PFSK-1 (cell line): Measurements from ENCODE around the gene YIPF7.

Experiments
- FOXP2 ChIP-seq: optimal IDR thresholded peaks from 2 replicates; pipeline ENCODE3; 2011; ENCODE audit warnings: borderline replicate concordance, control low read depth, inconsistent platforms; ENCODE audit not compliant: insufficient read depth; ENCODE audit errors: extremely low read length, extremely low read depth
- POLR2AphosphoS5 ChIP-seq: IDR thresholded peaks from 2 replicates; pipeline ENCODE4 v1.6.1; 2012; ENCODE audit warnings: low read depth, mild to moderate bottlenecking, control low read depth, low read length, moderate library complexity
- SIN3A ChIP-seq: IDR thresholded peaks from 2 replicates; pipeline ENCODE4 v1.6.1; 2012; ENCODE audit warnings: mild to moderate bottlenecking, low read length, moderate library complexity, borderline replicate concordance; ENCODE audit not compliant: insufficient read depth
- TAF1 ChIP-seq: IDR thresholded peaks from 2 replicates; pipeline ENCODE4 v1.6.1; 2012; ENCODE audit warnings: low read length, control low read depth, borderline replicate concordance; ENCODE audit not compliant: insufficient read depth
- TF ChIP-seq, protein P1 (sequence below), 2 experiments: IDR thresholded peaks; 2 replicates each; pipeline versions ENCODE4 v1.6.1 to v1.8.0; 2011 to 2012; ENCODE audit warnings: low read depth in 2 of 2, low read length in 2 of 2, control low read depth in 1 of 2, inconsistent platforms in 1 of 2, mild to moderate bottlenecking in 1 of 2, moderate library complexity in 1 of 2; ENCODE audit not compliant: insufficient read depth in 1 of 2

Gene YIPF7

GRCh38 chr4:44578954-44579353 lies 72.5 kb downstream of the YIPF7 start:
- TF ChIP-seq, protein P1, sequence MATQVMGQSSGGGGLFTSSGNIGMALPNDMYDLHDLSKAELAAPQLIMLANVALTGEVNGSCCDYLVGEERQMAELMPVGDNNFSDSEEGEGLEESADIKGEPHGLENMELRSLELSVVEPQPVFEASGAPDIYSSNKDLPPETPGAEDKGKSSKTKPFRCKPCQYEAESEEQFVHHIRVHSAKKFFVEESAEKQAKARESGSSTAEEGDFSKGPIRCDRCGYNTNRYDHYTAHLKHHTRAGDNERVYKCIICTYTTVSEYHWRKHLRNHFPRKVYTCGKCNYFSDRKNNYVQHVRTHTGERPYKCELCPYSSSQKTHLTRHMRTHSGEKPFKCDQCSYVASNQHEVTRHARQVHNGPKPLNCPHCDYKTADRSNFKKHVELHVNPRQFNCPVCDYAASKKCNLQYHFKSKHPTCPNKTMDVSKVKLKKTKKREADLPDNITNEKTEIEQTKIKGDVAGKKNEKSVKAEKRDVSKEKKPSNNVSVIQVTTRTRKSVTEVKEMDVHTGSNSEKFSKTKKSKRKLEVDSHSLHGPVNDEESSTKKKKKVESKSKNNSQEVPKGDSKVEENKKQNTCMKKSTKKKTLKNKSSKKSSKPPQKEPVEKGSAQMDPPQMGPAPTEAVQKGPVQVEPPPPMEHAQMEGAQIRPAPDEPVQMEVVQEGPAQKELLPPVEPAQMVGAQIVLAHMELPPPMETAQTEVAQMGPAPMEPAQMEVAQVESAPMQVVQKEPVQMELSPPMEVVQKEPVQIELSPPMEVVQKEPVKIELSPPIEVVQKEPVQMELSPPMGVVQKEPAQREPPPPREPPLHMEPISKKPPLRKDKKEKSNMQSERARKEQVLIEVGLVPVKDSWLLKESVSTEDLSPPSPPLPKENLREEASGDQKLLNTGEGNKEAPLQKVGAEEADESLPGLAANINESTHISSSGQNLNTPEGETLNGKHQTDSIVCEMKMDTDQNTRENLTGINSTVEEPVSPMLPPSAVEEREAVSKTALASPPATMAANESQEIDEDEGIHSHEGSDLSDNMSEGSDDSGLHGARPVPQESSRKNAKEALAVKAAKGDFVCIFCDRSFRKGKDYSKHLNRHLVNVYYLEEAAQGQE (IDR thresholded peaks at IDR 0.05; ENCODE audit: insufficient read depth in 1 of 2, low read depth in 2 of 2, low read length in 2 of 2), result no peak
- TF ChIP-seq FOXP2 (no peak), POLR2AphosphoS5 (no peak), SIN3A (no peak), TAF1 (no peak)
